ENCODE measurements around the gene LSM14B.

GRCh38 chr20:62116558-62117361 is 5.5 kb upstream of the LSM14B start:
- TF ChIP-seq CTCF (conservative IDR thresholded peaks at IDR 0.05; ENCODE audit: low read depth, low read length), result no peak
- no peak for TF ChIP-seq EZH2 (IDR thresholded peaks at IDR 0.05; ENCODE audit: borderline replicate concordance, low read depth, low read length, poor library complexity, severe bottlenecking)
